Erythroblast (primary cell): Measurements from ENCODE around the gene HLX.

Source experiments
- GATA1 ChIP-seq: IDR thresholded peaks from 2 replicates; pipeline ENCODE4 v1.6.1; 2011; ENCODE audit warnings: low read depth, mild to moderate bottlenecking, control low read depth, low read length, moderate library complexity
- POLR2A ChIP-seq: IDR thresholded peaks from 2 replicates; pipeline ENCODE4 v1.6.1; 2011; ENCODE audit warnings: mild to moderate bottlenecking, low read length

DNA sequence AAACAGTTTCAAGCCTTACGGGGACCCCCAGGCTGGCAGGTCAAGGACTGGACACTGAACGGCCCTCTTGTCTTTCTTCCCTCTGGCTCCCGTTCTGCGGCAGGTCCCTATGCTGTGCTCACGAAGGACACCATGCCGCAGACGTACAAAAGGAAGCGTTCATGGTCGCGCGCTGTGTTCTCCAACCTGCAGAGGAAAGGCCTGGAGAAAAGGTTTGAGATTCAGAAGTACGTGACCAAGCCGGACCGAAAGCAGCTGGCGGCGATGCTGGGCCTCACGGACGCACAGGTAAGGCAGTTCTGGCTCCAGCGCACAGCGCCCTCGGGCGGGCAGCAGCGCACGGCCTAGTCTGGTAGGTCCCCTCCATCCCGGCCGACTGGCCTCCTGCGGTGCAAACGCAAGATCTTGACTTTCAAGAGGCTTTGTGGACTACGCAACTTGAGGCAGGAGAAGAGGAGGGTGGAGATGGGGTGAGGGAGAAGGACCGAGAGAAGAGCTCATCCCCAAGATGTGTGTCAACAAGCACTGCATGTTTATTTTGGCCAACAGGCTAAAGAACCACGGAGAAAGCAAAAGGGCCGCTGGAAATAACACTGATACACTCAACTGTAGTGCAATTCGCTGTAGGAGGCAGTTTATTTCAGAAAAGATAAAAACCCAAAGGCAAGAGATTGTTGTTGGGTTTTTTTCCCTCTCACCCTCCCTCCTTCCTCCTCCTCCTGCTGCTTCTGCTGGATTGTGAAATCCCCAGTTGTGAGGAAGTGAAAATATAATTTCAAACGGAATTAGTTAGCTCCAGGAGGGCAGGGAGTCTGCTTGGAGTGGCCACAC, 3.0 kb downstream of the HLX start:
- TF ChIP-seq POLR2A, result no peak
- no peak for TF ChIP-seq GATA1
